Right cardiac atrium (tissue), 5 donors: Measurements from ENCODE around the gene FRY. TPM values are rescaled to one million over a fixed set of nuclear protein-coding genes. Genes with fewer than 3 reads are reported as not detected.
"Not testable (repeated sequence)": the region's sequence is repeated elsewhere in the genome, so short reads cannot be mapped to it uniquely, and the experiment has no call there.

Experiments used
- ATAC-seq, 2 donors: fragments of 200-7000 bp; cut with Tn5 transposase; one replicate each; pipeline versions ENCODE4 v1.8.0 to v1.9.1; 2020; ENCODE audit warnings: moderate library complexity in 2 of 2, mild to moderate bottlenecking in 1 of 2
- DNase-seq, 3 donors: peaks; one replicate each; pipeline ENCODE4 v3.0.0-alpha.2; 2020
- H3K27ac ChIP-seq: one replicate; pipeline ENCODE4 v1.5.1; 2013; ENCODE audit warnings: mild to moderate bottlenecking, low read length, control low read depth, moderate library complexity
- H3K27me3 ChIP-seq: one replicate; pipeline ENCODE4 v1.6.1; 2013; ENCODE audit not compliant: control insufficient read depth, insufficient read depth
- H3K4me1 ChIP-seq: one replicate; pipeline ENCODE4 v1.6.1; 2013; ENCODE audit warnings: low read length; ENCODE audit not compliant: control insufficient read depth, insufficient read depth
- H3K4me3 ChIP-seq: one replicate; pipeline ENCODE4 v1.5.1; 2013; ENCODE audit warnings: low read length, control low read depth
- H3K9me3 ChIP-seq: one replicate; pipeline ENCODE4 v1.6.1; 2013; ENCODE audit warnings: low read length; ENCODE audit not compliant: control insufficient read depth
- WGBS: extraction: QIAGEN DNeasy Blood & Tissue Kit; methylation state at CpG from one replicate; pipeline ENCODE4 v1.1.7; 2013; 5-methylcytosine and 5-hydroxymethylcytosine counted together
- intact Hi-C, 4 donors: fragments of 100-400 bp; cut with DNase I; formaldehyde crosslinking; loops; one replicate each; pipeline versions ENCODE4 v1.11.0 to v1.14.0; 2022 to 2023
- polyA plus RNA-seq: library from polyadenylated mRNA; stranded (reverse); fragments of 200-250 nt; gene quantifications from one replicate; pipeline ENCODE4 v1.2.3, GENCODE V29; 2013
- total RNA-seq, 4 donors: library from RNA; stranded (reverse); fragmentation: NEBNext Ultra II Directional; extraction: Animal tissue kit (Norgen Biotek cat#: 25700); gene quantifications; one replicate each; pipeline ENCODE4 v1.2.1, GENCODE V29; 2021
- donor health status: healthy with polysubstance abuse.
- donor health status: DM: no; HTN: yes; CAD: no.
- donor health status: DM: no; HTN: no; CAD: no.
- donor health status: DM: no; HTN: yes; CAD: no; lungs with severe emphysema.
- donor health status: DM: yes; HTN: yes; CAD: no.

The FRY gene
- total and polyA plus RNA-seq, 5 donors = 29.0 to 139 (median 113) TPM

GRCh38 chr13:31998131-31998530 lies 33.4 kb upstream of the FRY start:
- Histone ChIP-seq H3K27me3 (no peaks in the 10 kb centered on the region), H3K4me1 (peaks cover 3% of the 10 kb centered on the region), H3K4me3 (no peak overlapping the region), H3K27ac (no peak overlapping the region), H3K9me3 (no peaks in the 10 kb centered on the region)
- DNase-seq (peak; percentile 42 to 77 (median 64)), ATAC-seq (peak; percentile 62 to 95)
- intact Hi-C loops = no loop called here
- 54% methylated on average over 6 of the region's 6 CpGs for WGBS

GRCh38 chr13:32000754-32001153 lies 30.8 kb upstream of the FRY start:
- H3K9me3 ChIP-seq, H3K27ac ChIP-seq, H3K27me3 ChIP-seq, H3K4me1 ChIP-seq, DNase-seq, ATAC-seq, intact Hi-C loops, H3K4me3 ChIP-seq: not testable (repeated sequence)
- WGBS = 59% methylated on average over 1 of the region's 7 CpGs

GRCh38 chr13:32001154-32001768 lies 30.3 kb upstream of the FRY start:
- WGBS = 19% methylated on average over 1 of the region's 1 CpG
- Histone ChIP-seq H3K4me1 (peaks cover 3% of the 10 kb centered on the region), H3K27ac (peak overlapping the region; percentile 85), H3K9me3 (no peaks in the 10 kb centered on the region), H3K4me3 (no peak overlapping the region), H3K27me3 (no peaks in the 10 kb centered on the region)
- ATAC-seq (peak; percentile 69 to 75), DNase-seq (peak in 1 of 3 donors; percentile 56)
- intact Hi-C loops = no loop called here

GRCh38 chr13:32001769-32002168 lies 29.8 kb upstream of the FRY start:
- DNase-seq (no peak), ATAC-seq (peak in 1 of 2 donors; percentile 67)
- no peaks in the 10 kb centered on the region for H3K27me3 ChIP-seq
- H3K4me3 ChIP-seq = no peak overlapping the region
- WGBS = 73% methylated on average over 1 of the region's 1 CpG
- no peaks in the 10 kb centered on the region for H3K9me3 ChIP-seq
- intact Hi-C loops = no loop called here
- H3K4me1 ChIP-seq = peaks cover 3% of the 10 kb centered on the region
- H3K27ac ChIP-seq = peak overlapping the region; percentile 85

GRCh38 chr13:32002873-32003272 lies 28.7 kb upstream of the FRY start:
- 92% methylated on average over 3 of the region's 3 CpGs for WGBS
- no peaks in the 10 kb centered on the region for H3K27me3 ChIP-seq
- ATAC-seq = no peak
- no peak overlapping the region for H3K4me3 ChIP-seq
- DNase-seq = no peak
- intact Hi-C loops = no loop called here
- no peaks in the 10 kb centered on the region for H3K4me1 ChIP-seq
- H3K27ac ChIP-seq = no peak overlapping the region
- no peaks in the 10 kb centered on the region for H3K9me3 ChIP-seq

- DNase-seq = no peak
- Histone ChIP-seq H3K27ac (no peak overlapping the region), H3K4me1 (no peaks in the 10 kb centered on the region), H3K4me3 (no peak overlapping the region), H3K27me3 (no peaks in the 10 kb centered on the region), H3K9me3 (no peaks in the 10 kb centered on the region)
- intact Hi-C loops = no loop called here
- ATAC-seq = no peak
These were observed 24.1 kb upstream of the FRY start for GRCh38 chr13:32007494-32007893.

GRCh38 chr13:32008518-32009175 lies 22.9 kb upstream of the FRY start:
- no peak overlapping the region for H3K27ac ChIP-seq
- WGBS = 96% methylated on average over 6 of the region's 6 CpGs
- intact Hi-C loops = no loop called here
- H3K27me3 ChIP-seq = no peaks in the 10 kb centered on the region
- ATAC-seq (no peak), DNase-seq (no peak)
- no peak overlapping the region for H3K4me3 ChIP-seq
- no peaks in the 10 kb centered on the region for H3K9me3 ChIP-seq
- H3K4me1 ChIP-seq = no peaks in the 10 kb centered on the region

- ATAC-seq (no peak), DNase-seq (no peak)
- no peaks in the 10 kb centered on the region for H3K4me1 ChIP-seq
- H3K4me3 ChIP-seq = no peak overlapping the region
- WGBS = 89% methylated on average over 5 of the region's 5 CpGs
- H3K27me3 ChIP-seq = no peaks in the 10 kb centered on the region
- intact Hi-C loops = no loop called here
- no peak overlapping the region for H3K27ac ChIP-seq
- no peaks in the 10 kb centered on the region for H3K9me3 ChIP-seq
These were observed 22.2 kb upstream of the FRY start for GRCh38 chr13:32009362-32009761.

- Histone ChIP-seq H3K9me3 (no peaks in the 10 kb centered on the region), H3K4me3 (no peak overlapping the region), H3K27ac (no peak overlapping the region), H3K4me1 (no peaks in the 10 kb centered on the region), H3K27me3 (no peaks in the 10 kb centered on the region)
- WGBS = 24% methylated on average over 3 of the region's 3 CpGs
- DNase-seq (no peak), ATAC-seq (no peak)
- intact Hi-C loops = loop anchor here in 1 of 4 donors (10.0 kb wide), 1 partner anchor 305 kb away; the partner anchor contains the start of genes BRCA2 and ZAR1L
These were observed 21.4 kb upstream of the FRY start for GRCh38 chr13:32010136-32010535.

- no peak for ATAC-seq
- no peak overlapping the region for H3K27ac ChIP-seq
- H3K9me3 ChIP-seq = no peaks in the 10 kb centered on the region
- intact Hi-C loops = loop anchor here in 1 of 4 donors (10.0 kb wide), 1 partner anchor 303 kb away; the partner anchor contains the start of genes BRCA2 and ZAR1L
- H3K27me3 ChIP-seq = no peaks in the 10 kb centered on the region
- no peak for DNase-seq
- H3K4me1 ChIP-seq = no peaks in the 10 kb centered on the region
- H3K4me3 ChIP-seq = no peak overlapping the region
These were observed 19.6 kb upstream of the FRY start for GRCh38 chr13:32011971-32012370.

- intact Hi-C loops = loop anchor here in 1 of 4 donors (10.0 kb wide), 1 partner anchor 302 kb away; the partner anchor contains the start of genes BRCA2 and ZAR1L
- ATAC-seq = no peak
These were observed 18.4 kb upstream of the FRY start for GRCh38 chr13:32013181-32013580.

More at GRCh38 chr13:32013181-32013580, 18.4 kb upstream of the FRY start:
- no peak for DNase-seq
- Histone ChIP-seq H3K9me3 (no peaks in the 10 kb centered on the region), H3K27ac (no peak overlapping the region), H3K4me1 (no peaks in the 10 kb centered on the region), H3K27me3 (no peaks in the 10 kb centered on the region), H3K4me3 (no peak overlapping the region)
- 97% methylated on average over 6 of the region's 6 CpGs for WGBS
